HEK293 (cell line): Measurements from ENCODE around the gene ROR2.

Experiments
- CTCF ChIA-PET: fragments of 350-600 bp; formaldehyde crosslinking; extraction: SDS; loops from one replicate; lab custom pipeline; 2021; ENCODE audit warnings: antibody characterized with exemption; lab: Yijun Ruan, JAX
- POLR2A ChIA-PET: fragments of 300-600 bp; formaldehyde crosslinking; extraction: SDS; loops from one replicate; lab custom pipeline; 2020; ENCODE audit warnings: antibody characterized with exemption, inconsistent platforms; lab: Yijun Ruan, JAX
- H3K27ac ChIP-seq: fragments of 200-500 bp; sonication (Bioruptor generic); 2 replicates; pipeline ENCODE4 v1.5.1; 2014; ENCODE audit warnings: low read depth, low read length, control low read depth, inconsistent platforms; ENCODE audit errors: extremely low read depth
- H3K36me3 ChIP-seq, 2 experiments: fragments of 200-500 bp in 1 of 2; sonication (Bioruptor generic) in 1 of 2; 1 replicate in 1 of 2; 2 replicates in 1 of 2; pipeline ENCODE4 v1.5.1; 2014 to 2017; ENCODE audit warnings: inconsistent platforms in 2 of 2, low read length in 2 of 2; ENCODE audit not compliant: control insufficient read depth in 2 of 2, insufficient read depth in 1 of 2
- H3K4me1 ChIP-seq: fragments of 200-500 bp; sonication (Bioruptor generic); 2 replicates; pipeline ENCODE4 v1.5.1; 2014; ENCODE audit warnings: mild to moderate bottlenecking, low read length, inconsistent platforms; ENCODE audit not compliant: control insufficient read depth, insufficient read depth
- H3K4me3 ChIP-seq: 2 replicates; pipeline ENCODE4 v1.5.1; 2011; ENCODE audit warnings: low read depth, mild to moderate bottlenecking, control low read depth, low read length, moderate library complexity
- H3K9me3 ChIP-seq: fragments of 200-500 bp; sonication (Bioruptor generic); 2 replicates; pipeline ENCODE4 v1.5.1; 2014; ENCODE audit warnings: low read depth, low read length, inconsistent platforms; ENCODE audit not compliant: control insufficient read depth, insufficient read depth
- BCL11B ChIP-seq: fragments of 450-650 bp; formaldehyde crosslinking; IDR thresholded peaks from 2 replicates; pipeline ENCODE4 v1.5.1; 2016; ENCODE audit warnings: low read depth, missing biosample characterization, missing genetic modification characterization
- FEZF1 ChIP-seq: fragments of 450-650 bp; formaldehyde crosslinking; IDR thresholded peaks from 2 replicates; pipeline ENCODE4 v1.5.1; 2016; ENCODE audit warnings: missing biosample characterization, missing genetic modification characterization
- GLIS1 ChIP-seq: fragments of 450-650 bp; formaldehyde crosslinking; IDR thresholded peaks from 2 replicates; pipeline ENCODE4 v1.5.1; 2016; ENCODE audit warnings: missing biosample characterization, missing genetic modification characterization
- MEIS1 ChIP-seq: sonication (generic); formaldehyde crosslinking; IDR thresholded peaks from 2 replicates; pipeline ENCODE4 v1.8.1; 2022; ENCODE audit warnings: missing genetic modification reagents, mild to moderate bottlenecking, borderline replicate concordance
- PRDM6 ChIP-seq: fragments of 450-650 bp; formaldehyde crosslinking; IDR thresholded peaks from 2 replicates; pipeline ENCODE4 v1.5.1; 2017; ENCODE audit warnings: missing biosample characterization, missing genetic modification characterization
- TRIM28 ChIP-seq: IDR thresholded peaks from 2 replicates; pipeline ENCODE4 v1.6.1; 2011; ENCODE audit warnings: low read length, control low read depth, borderline replicate concordance
- ZBTB48 ChIP-seq: fragments of 450-650 bp; formaldehyde crosslinking; IDR thresholded peaks from 2 replicates; pipeline ENCODE4 v1.5.1; 2016; ENCODE audit warnings: missing biosample characterization, missing genetic modification characterization
- ZFP3 ChIP-seq: fragments of 450-650 bp; formaldehyde crosslinking; IDR thresholded peaks from 2 replicates; pipeline ENCODE4 v1.5.1; 2016; ENCODE audit warnings: low read depth, missing biosample characterization, missing genetic modification characterization
- ZFP37 ChIP-seq: fragments of 450-650 bp; formaldehyde crosslinking; IDR thresholded peaks from 2 replicates; pipeline ENCODE4 v1.5.1; 2016; ENCODE audit warnings: missing biosample characterization, missing genetic modification characterization
- ZIC2 ChIP-seq: fragments of 450-650 bp; formaldehyde crosslinking; IDR thresholded peaks from 2 replicates; pipeline ENCODE4 v1.5.1; 2016; ENCODE audit warnings: missing biosample characterization, missing genetic modification characterization
- ZNF114 ChIP-seq: fragments of 450-650 bp; formaldehyde crosslinking; IDR thresholded peaks from 2 replicates; pipeline ENCODE4 v1.5.0; 2017; ENCODE audit warnings: missing biosample characterization, missing genetic modification characterization
- ZNF148 ChIP-seq: fragments of 450-650 bp; formaldehyde crosslinking; IDR thresholded peaks from 2 replicates; pipeline ENCODE4 v1.5.0; 2017; ENCODE audit warnings: missing biosample characterization, missing genetic modification characterization, borderline replicate concordance
- ZNF248 ChIP-seq: fragments of 450-650 bp; formaldehyde crosslinking; IDR thresholded peaks from 2 replicates; pipeline ENCODE4 v1.5.1; 2017; ENCODE audit warnings: missing biosample characterization, missing genetic modification characterization
- ZNF354C ChIP-seq: fragments of 450-650 bp; formaldehyde crosslinking; IDR thresholded peaks from 2 replicates; pipeline ENCODE4 v1.5.1; 2016; ENCODE audit warnings: missing biosample characterization, missing genetic modification characterization, low read depth, borderline replicate concordance
- ZNF426 ChIP-seq: fragments of 450-650 bp; formaldehyde crosslinking; IDR thresholded peaks from 2 replicates; pipeline ENCODE4 v1.5.1; 2017; ENCODE audit warnings: missing biosample characterization, missing genetic modification characterization, mild to moderate bottlenecking, inconsistent platforms, moderate library complexity
- ZNF521 ChIP-seq: fragments of 450-650 bp; formaldehyde crosslinking; IDR thresholded peaks from 2 replicates; pipeline ENCODE4 v1.5.1; 2017; ENCODE audit warnings: missing biosample characterization, mild to moderate bottlenecking, missing genetic modification characterization
- ZNF571 ChIP-seq: fragments of 450-650 bp; formaldehyde crosslinking; IDR thresholded peaks from 2 replicates; pipeline ENCODE4 v1.5.0; 2017; ENCODE audit warnings: missing biosample characterization, missing genetic modification characterization
- ZNF623 ChIP-seq: fragments of 450-650 bp; formaldehyde crosslinking; IDR thresholded peaks from 2 replicates; pipeline ENCODE4 v1.5.1; 2016; ENCODE audit warnings: missing biosample characterization, missing genetic modification characterization
- ZNF785 ChIP-seq: fragments of 450-650 bp; formaldehyde crosslinking; IDR thresholded peaks from 2 replicates; pipeline ENCODE4 v1.5.1; 2016; ENCODE audit warnings: missing biosample characterization, missing genetic modification characterization
- ZNF843 ChIP-seq: fragments of 450-650 bp; formaldehyde crosslinking; IDR thresholded peaks from 2 replicates; pipeline ENCODE4 v1.5.1; 2016; ENCODE audit warnings: missing biosample characterization, missing genetic modification characterization
- ZSCAN16 ChIP-seq: fragments of 450-650 bp; formaldehyde crosslinking; IDR thresholded peaks from 2 replicates; pipeline ENCODE4 v1.5.1; 2016; ENCODE audit warnings: missing biosample characterization, missing genetic modification characterization
- ZSCAN4 ChIP-seq: fragments of 450-650 bp; formaldehyde crosslinking; IDR thresholded peaks from 2 replicates; pipeline ENCODE4 v1.5.1; 2017; ENCODE audit warnings: missing biosample characterization, missing genetic modification characterization

The ROR2 gene

GRCh38 chr9:91935066-91935749 lies 14.8 kb downstream of the ROR2 start:
- CTCF ChIA-PET, result interaction anchor here (0.6 to 2.8 kb wide), 3 partner anchors 15 to 203 kb away, joined by 3 to 18 read pairs (median 3); partner anchors contain the start of gene ROR2
- Histone ChIP-seq H3K27ac (no peak overlapping the region), H3K9me3 (no peaks in the 10 kb centered on the region), H3K36me3 (no peaks in the 10 kb centered on the region), H3K4me3 (no peak overlapping the region), H3K4me1 (no peaks in the 10 kb centered on the region)
- TF ChIP-seq GLIS1 (peak; percentile 81), TRIM28 (no peak), MEIS1 (no peak), ZIC2 (tag by site-specific recombination) (peak; percentile 52; the same call in 1 of the 2 replicates), FEZF1 (tag by site-specific recombination) (peak; percentile 72)
- POLR2A ChIA-PET, result no interaction called here

GRCh38 chr9:91934654-91935053 lies 15.4 kb downstream of the ROR2 start:
- TF ChIP-seq PRDM6 (tag by site-specific recombination), result peak; percentile 13; the same call in 1 of the 2 replicates
- TF ChIP-seq BCL11B (tag by site-specific recombination), result no peak
- no peaks in the 10 kb centered on the region for H3K4me1 ChIP-seq
- CTCF ChIA-PET, result interaction anchor here (0.5 to 2.8 kb wide), 4 partner anchors 16 to 515 kb away, joined by 3 to 18 read pairs (median 4); partner anchors contain the start of gene ROR2
- H3K9me3 ChIP-seq, result no peaks in the 10 kb centered on the region
- POLR2A ChIA-PET, result no interaction called here
- no peak overlapping the region for H3K4me3 ChIP-seq
- H3K27ac ChIP-seq, result no peak overlapping the region
- H3K36me3 ChIP-seq, result no peaks in the 10 kb centered on the region

GRCh38 chr9:91933556-91934352 lies 16.3 kb downstream of the ROR2 start:
- Histone ChIP-seq H3K4me1 (no peaks in the 10 kb centered on the region), H3K4me3 (no peak overlapping the region), H3K9me3 (no peaks in the 10 kb centered on the region), H3K27ac (no peak overlapping the region), H3K36me3 (no peaks in the 10 kb centered on the region)
- TF ChIP-seq ZNF114 (tag by site-specific recombination), result no peak
- no peak for TF ChIP-seq ZNF248 (tag by site-specific recombination)
- no peak for TF ChIP-seq ZSCAN4 (tag by site-specific recombination)
- no peak for TF ChIP-seq ZNF521 (tag by site-specific recombination)
- no peak for TF ChIP-seq ZBTB48
- no peak for TF ChIP-seq ZNF148 (tag by site-specific recombination)
- no peak for TF ChIP-seq ZNF843
- TF ChIP-seq ZFP3 (tag by site-specific recombination), result no peak
- no peak for TF ChIP-seq ZNF354C (tag by site-specific recombination)
- no peak for TF ChIP-seq ZSCAN16 (tag by site-specific recombination)
- TF ChIP-seq ZFP37 (tag by site-specific recombination), result no peak
- TF ChIP-seq ZNF623 (tag by site-specific recombination), result no peak
- TF ChIP-seq ZNF571 (tag by site-specific recombination), result no peak
- no peak for TF ChIP-seq ZNF426 (tag by site-specific recombination)
- TF ChIP-seq ZNF785, result no peak
- ChIA-PET POLR2A (no interaction called here), CTCF (interaction anchor here (0.5 to 2.8 kb wide), 3 partner anchors 17 to 514 kb away, joined by 5 to 18 read pairs (median 6); partner anchors contain the start of gene ROR2)
